Activated naive CD8-positive, alpha-beta T cell (primary cell): Measurements from ENCODE around the gene ELL.

Source experiments
- H3K27ac Mint-ChIP-seq: one replicate; pipeline ENCODE4 v1.8.0; 2021; ENCODE audit warnings: mixed read lengths
- H3K27me3 Mint-ChIP-seq: one replicate; pipeline ENCODE4 v1.8.0; 2021; ENCODE audit warnings: mixed read lengths
- H3K36me3 Mint-ChIP-seq: one replicate; pipeline ENCODE4 v1.8.0; 2021; ENCODE audit warnings: mixed read lengths
- H3K4me1 Mint-ChIP-seq: one replicate; pipeline ENCODE4 v1.8.0; 2021; ENCODE audit warnings: low read depth, mixed read lengths
- H3K4me3 Mint-ChIP-seq: one replicate; pipeline ENCODE4 v1.8.0; 2021; ENCODE audit warnings: mild to moderate bottlenecking, mixed read lengths
- H3K9me3 Mint-ChIP-seq: one replicate; pipeline ENCODE4 v1.8.0; 2021; ENCODE audit warnings: low read depth, mixed read lengths

ELL gene

DNA sequence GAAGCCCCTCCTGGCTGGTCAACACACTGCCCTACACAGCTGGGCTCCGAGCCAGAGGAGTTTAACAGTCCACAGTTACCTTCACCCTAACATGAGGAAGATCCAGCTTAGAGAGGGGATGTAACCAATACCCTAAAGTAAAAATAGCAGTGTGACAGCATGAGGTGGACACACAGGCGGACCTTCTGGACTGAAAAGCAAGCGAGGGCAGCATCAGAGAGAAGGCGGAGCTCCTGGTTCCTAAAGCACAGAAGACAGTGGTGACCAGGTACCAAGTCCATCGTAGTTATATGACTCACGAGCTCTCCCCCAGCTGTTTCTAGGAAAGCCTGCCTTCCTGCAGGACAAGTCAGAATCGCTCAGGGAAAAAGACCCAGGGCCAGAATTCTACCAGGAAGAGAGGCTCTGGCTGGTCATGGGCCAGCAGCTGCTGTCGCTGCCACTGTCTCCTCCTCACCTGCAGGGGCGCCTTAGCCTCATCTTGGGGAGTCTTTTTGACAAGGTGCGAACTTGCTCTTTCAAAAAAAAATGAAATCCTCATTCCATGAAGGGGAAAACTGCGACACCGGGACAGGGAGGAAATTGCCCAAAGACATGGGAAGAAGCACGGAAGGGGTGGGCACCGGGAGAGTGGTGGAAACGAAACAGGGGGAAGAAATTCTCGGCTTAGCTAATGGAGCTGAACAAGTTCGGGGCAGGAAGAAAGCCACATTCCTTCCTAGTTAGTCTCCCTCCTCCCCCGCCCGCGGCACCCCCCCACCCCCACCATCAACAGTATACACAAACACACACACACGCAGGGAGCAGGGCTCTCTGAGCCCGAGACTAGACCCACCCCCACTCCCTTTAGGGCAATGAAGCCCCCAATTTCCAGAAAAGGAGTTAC, 1.7 kb downstream of the ELL start:
- no peaks in the 10 kb centered on the region for H3K36me3 Mint-ChIP-seq
- H3K27ac Mint-ChIP-seq, result peak overlapping the region; percentile 95
- no peaks in the 10 kb centered on the region for H3K9me3 Mint-ChIP-seq
- peak overlapping the region; percentile 99 for H3K4me3 Mint-ChIP-seq
- peaks cover 23% of the 10 kb centered on the region for H3K4me1 Mint-ChIP-seq
- no peaks in the 10 kb centered on the region for H3K27me3 Mint-ChIP-seq

DNA sequence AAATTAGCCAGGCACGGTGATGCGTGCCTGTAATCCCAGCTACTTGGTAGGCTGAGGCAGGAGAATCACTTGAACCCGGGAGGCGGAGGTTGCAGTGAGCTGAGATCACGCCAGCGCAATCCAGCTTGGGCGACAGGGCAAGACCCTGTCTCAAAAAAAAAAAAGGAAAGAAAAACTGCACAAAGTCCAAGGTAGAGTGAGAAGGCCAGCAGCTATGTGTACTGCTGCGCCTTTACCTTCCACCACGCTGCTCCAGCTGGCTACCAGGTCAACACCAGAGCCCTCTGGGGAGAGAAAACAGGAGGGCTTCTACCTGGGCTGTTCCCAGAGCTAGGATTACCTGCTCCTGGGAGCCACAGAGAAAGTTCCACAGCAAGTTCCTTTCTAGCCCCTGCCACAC, 3.2 kb downstream of the ELL start:
- H3K27me3 Mint-ChIP-seq, result no peaks in the 10 kb centered on the region
- H3K27ac Mint-ChIP-seq, result no peak overlapping the region
- peaks cover 31% of the 10 kb centered on the region for H3K4me1 Mint-ChIP-seq
- no peak overlapping the region for H3K4me3 Mint-ChIP-seq
- no peaks in the 10 kb centered on the region for H3K36me3 Mint-ChIP-seq
- H3K9me3 Mint-ChIP-seq, result no peaks in the 10 kb centered on the region

DNA sequence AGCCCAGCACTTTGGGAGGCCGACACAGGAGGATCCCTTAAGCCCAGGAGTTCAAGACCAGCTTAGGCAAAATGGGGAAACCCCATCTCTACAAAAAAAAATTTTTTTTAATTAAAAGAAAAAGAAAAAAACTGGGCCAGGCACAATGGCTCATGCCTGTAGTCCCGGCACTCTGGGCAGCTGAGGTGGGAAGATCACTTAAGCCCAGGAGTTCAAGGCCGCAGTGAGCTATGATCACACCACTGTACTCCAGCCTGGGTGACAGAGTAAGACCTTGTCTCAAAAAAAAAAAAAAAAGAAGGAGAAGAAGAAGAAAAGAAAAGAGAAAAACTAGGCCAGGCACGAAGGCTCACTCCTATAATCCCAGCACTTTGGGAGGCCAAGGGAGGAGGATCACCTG, 4.3 kb downstream of the ELL start:
- Mint-ChIP-seq H3K4me3 (no peak overlapping the region), H3K36me3 (no peaks in the 10 kb centered on the region), H3K27me3 (no peaks in the 10 kb centered on the region), H3K27ac (no peak overlapping the region), H3K9me3 (no peaks in the 10 kb centered on the region), H3K4me1 (peaks cover 33% of the 10 kb centered on the region)

DNA sequence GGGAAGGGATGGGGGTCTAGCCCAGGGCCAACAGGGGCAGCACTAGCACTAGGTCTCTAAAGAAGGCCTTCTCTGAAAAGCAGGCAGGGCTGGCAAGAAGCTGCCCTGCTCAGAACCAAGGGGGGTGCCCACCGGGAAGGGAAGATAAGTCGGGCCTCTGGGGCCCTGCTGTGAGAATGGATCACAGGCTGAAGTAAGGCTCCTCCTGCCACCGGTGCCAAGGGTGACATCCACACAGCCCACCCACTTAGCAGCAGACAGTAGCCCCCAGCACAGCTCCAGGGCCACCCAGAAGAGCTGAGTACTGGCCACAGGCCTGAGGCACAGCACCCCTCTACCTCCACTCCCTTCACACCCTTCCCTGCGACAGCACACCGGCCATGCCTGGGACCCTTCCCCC, 5.9 kb downstream of the ELL start:
- Mint-ChIP-seq H3K9me3 (no peaks in the 10 kb centered on the region), H3K27ac (no peak overlapping the region), H3K27me3 (no peaks in the 10 kb centered on the region), H3K36me3 (no peaks in the 10 kb centered on the region), H3K4me3 (no peak overlapping the region), H3K4me1 (peaks cover 32% of the 10 kb centered on the region)

DNA sequence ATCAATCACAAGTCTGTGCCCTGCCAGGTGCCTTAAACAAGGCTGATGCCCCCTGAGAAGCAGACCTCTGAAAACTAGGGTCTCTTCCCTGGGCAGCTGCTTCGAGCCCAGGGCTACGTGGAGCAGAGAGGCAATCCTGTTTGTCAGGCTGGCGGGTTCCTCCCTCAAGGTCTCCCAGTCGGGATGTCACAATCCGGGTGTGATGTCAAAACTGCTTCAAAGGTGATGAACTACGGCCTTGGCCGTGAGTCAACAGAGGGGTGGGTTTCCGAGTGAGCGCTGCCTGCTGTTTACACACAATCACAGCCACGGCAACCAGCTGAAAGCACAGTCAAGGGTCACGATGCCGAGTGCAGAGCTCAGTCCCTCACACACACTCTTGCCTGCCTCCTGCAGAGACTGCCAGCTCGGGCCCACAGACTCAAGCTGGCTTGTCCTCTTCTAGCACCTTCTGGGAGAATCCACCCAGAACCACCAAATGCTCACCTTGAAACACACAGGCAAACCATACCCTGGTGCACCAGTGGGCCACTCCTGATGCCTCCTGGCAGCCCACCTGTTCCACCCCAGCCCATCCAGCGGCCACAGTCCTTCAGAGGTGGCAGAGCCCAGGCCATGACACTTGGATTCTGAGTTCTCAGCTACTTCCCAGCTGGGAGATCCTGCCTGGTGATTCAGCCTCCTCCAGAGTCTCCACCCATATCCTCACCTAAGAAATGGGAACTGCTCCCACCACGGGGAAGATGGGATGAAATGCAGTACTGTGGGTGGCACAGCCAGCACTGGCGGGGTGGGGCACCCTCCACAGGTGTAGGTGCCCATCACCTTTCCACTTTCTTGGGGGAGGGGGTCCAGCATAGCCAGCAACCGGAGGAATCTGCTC, 6.8 kb downstream of the ELL start:
- no peaks in the 10 kb centered on the region for H3K9me3 Mint-ChIP-seq
- H3K4me1 Mint-ChIP-seq, result peaks cover 34% of the 10 kb centered on the region
- H3K27ac Mint-ChIP-seq, result no peak overlapping the region
- H3K4me3 Mint-ChIP-seq, result no peak overlapping the region
- H3K27me3 Mint-ChIP-seq, result no peaks in the 10 kb centered on the region
- no peaks in the 10 kb centered on the region for H3K36me3 Mint-ChIP-seq

DNA sequence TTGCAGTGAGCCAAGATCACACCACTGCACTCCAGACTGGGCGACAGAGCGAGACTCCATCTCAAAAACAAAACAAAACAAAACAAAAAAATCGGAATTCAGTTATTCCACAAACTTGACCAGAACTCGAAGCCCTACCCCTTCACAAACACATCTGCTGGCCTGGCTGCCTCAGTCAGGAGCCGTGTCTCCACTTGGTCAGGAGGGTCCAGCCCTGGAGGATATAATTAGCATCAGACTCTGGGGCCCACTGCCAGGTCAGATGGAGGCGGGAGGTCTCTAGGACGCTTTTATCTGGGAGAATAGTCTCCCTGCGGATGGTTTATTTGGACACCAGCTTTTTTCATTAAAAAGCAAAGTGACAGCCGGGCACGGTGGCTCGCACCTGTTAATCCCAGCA, 8.0 kb downstream of the ELL start:
- no peak overlapping the region for H3K4me3 Mint-ChIP-seq
- no peaks in the 10 kb centered on the region for H3K9me3 Mint-ChIP-seq
- H3K36me3 Mint-ChIP-seq, result no peaks in the 10 kb centered on the region
- no peak overlapping the region for H3K27ac Mint-ChIP-seq
- peaks cover 32% of the 10 kb centered on the region for H3K4me1 Mint-ChIP-seq
- H3K27me3 Mint-ChIP-seq, result no peaks in the 10 kb centered on the region

DNA sequence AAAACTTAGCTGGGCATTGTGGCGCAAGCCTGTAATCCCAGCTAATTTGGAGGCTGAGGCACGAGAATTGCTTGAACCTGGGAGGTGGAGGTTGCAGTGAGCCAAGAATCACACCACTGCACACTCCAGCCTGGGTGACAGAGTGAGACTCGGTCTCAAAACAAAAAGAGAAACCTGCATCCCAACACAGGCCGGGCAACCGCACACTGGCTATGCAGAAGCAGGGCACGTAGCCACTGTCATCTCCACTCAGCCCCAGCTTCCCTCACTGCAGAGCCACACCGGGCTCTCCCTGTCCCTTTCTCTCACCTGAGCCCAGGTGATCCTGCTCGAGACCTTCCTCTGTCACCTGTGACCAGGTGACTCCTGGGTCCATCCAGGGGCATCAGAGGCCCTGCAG, 11.7 kb downstream of the ELL start:
- no peaks in the 10 kb centered on the region for H3K27me3 Mint-ChIP-seq
- no peak overlapping the region for H3K27ac Mint-ChIP-seq
- no peaks in the 10 kb centered on the region for H3K9me3 Mint-ChIP-seq
- H3K4me3 Mint-ChIP-seq, result no peak overlapping the region
- H3K4me1 Mint-ChIP-seq, result peaks cover 55% of the 10 kb centered on the region
- H3K36me3 Mint-ChIP-seq, result no peaks in the 10 kb centered on the region

DNA sequence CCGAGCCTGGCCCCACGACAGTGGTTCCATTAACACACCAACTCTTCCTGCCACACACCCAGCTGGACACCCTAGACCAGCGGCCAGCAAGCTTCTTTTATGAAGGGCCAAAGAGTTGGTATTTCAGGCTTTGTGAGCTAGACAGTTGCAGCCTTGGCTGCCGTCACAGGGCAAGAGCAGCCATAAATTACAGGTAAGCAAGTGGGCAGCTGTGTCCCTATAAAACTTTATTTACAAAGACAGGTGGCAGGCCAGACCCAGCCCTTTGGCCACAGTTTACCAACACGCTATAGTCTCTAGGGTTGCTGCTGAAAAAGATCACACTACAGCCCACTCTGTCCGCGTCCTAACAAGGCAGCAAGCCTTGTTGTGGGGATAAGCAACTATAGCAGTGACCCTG, 13.3 kb downstream of the ELL start:
- peaks cover 58% of the 10 kb centered on the region for H3K4me1 Mint-ChIP-seq
- H3K36me3 Mint-ChIP-seq, result no peaks in the 10 kb centered on the region
- H3K4me3 Mint-ChIP-seq, result no peak overlapping the region
- H3K9me3 Mint-ChIP-seq, result no peaks in the 10 kb centered on the region
- no peak overlapping the region for H3K27ac Mint-ChIP-seq
- H3K27me3 Mint-ChIP-seq, result no peaks in the 10 kb centered on the region

DNA sequence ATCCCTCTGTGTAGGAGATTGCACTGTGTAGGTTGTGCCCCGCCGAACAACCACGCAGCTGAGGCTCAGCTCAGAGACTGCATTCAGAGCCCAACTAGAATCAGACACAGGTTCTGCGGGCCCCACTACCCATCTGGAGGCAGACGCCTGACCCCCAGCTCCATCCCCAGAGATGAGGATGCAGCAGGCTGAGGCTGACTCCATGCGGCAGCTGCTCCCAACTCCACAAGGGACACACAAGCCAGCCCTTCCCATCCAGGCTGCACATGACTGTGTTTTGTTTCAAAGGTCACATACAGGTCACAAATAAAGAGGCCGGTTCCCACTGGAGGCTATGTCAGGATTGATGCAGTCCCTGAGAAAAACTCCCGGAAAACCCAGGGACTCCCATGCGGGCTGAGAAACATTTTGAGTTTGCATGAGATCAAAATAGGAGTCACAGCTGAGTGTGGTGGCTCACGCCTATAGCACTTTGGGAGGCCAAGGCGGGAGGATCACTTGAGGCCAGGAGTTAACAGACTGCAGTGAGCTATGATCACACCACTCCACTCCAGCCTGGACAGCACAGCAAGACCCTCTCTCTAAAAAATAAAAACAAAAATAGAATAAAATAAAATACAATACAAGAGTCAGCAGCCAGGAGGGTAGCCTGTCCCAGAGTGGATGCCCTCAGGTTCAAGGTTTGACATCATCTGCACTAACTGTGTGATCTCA, 14.0 kb downstream of the ELL start:
- Mint-ChIP-seq H3K36me3 (no peaks in the 10 kb centered on the region), H3K27ac (peak overlapping the region; percentile 87), H3K9me3 (no peaks in the 10 kb centered on the region), H3K4me3 (peak overlapping the region; percentile 63), H3K4me1 (peaks cover 59% of the 10 kb centered on the region), H3K27me3 (no peaks in the 10 kb centered on the region)

DNA sequence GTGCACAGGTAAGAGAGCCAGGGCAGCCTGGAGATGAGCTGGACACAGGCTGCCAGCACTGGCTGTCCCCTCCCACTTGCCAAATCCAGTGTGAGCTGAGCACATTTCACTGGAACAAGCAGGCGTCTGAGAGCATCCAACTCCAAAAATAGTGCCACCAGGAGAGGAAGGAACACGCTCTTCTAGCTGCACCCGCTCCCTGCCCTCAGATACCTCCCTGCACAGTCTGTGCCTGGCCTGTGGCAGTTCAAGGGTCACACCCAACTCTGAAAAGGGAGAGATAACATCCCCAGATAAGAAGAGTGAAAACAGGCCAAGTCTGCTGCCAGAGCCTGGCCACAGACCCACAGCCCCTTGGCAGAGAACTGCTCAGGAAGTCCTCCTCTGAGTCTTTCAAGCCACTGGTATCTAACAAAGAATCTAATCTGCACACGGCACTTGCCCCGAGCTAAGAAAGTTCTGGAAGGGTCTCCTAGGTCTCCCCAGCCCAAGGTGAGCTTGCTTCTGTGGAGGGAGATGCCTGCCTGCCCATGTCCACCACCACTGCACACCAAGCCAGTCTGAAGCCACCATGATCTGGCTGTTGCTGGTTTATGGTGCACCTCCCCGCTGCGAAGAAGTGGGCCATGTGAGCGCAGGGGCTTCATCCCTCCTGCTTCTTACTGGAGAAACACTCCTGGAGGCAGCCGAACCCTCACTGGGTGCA, 14.7 kb downstream of the ELL start:
- H3K9me3 Mint-ChIP-seq, result no peaks in the 10 kb centered on the region
- peak overlapping the region; percentile 63 for H3K4me3 Mint-ChIP-seq
- H3K27me3 Mint-ChIP-seq, result no peaks in the 10 kb centered on the region
- H3K36me3 Mint-ChIP-seq, result no peaks in the 10 kb centered on the region
- H3K4me1 Mint-ChIP-seq, result peaks cover 63% of the 10 kb centered on the region
- H3K27ac Mint-ChIP-seq, result peak overlapping the region; percentile 87

DNA sequence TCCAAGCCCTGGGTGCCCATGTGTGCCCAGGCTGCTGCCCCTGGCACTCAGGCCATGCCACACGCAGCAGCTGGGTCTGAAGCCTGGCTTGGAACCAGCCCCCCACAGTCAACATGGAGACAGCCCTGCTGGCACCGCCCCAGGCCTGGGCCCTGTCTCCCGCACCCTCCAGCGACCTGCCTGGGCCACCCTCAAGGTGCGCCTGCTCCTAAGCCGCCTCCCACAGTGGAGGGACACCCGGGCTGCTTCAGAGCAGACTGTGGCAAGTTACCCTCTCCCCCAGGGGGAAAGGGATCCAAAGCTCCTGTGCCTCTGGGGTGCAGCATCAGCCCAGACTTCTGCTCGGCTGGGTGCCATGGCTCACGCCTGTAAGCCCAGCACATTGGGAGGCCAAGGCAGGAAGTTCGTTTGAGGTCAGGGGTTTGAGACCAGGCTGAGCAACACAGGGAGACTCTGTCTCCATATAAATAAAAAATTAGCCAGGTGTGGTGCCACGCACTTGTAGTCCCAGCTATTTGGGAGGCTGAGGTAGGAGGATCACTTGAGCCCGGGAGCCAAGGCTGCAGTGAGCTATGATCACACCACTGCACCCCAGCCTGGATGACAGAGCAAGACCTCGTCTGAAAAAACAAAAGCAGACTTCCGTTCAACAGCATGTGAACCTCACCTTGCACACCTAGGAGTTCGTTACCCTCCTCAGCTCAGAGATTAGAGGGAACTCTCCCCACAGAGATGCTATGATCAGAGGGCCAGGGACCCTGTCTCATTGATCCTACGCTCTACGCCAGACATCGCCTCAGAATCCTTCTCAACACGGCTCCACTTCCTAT, 15.6 kb downstream of the ELL start:
- peaks cover 65% of the 10 kb centered on the region for H3K4me1 Mint-ChIP-seq
- no peaks in the 10 kb centered on the region for H3K36me3 Mint-ChIP-seq
- H3K27me3 Mint-ChIP-seq, result no peaks in the 10 kb centered on the region
- peak overlapping the region; percentile 63 for H3K4me3 Mint-ChIP-seq
- no peaks in the 10 kb centered on the region for H3K9me3 Mint-ChIP-seq
- peak overlapping the region; percentile 87 for H3K27ac Mint-ChIP-seq

DNA sequence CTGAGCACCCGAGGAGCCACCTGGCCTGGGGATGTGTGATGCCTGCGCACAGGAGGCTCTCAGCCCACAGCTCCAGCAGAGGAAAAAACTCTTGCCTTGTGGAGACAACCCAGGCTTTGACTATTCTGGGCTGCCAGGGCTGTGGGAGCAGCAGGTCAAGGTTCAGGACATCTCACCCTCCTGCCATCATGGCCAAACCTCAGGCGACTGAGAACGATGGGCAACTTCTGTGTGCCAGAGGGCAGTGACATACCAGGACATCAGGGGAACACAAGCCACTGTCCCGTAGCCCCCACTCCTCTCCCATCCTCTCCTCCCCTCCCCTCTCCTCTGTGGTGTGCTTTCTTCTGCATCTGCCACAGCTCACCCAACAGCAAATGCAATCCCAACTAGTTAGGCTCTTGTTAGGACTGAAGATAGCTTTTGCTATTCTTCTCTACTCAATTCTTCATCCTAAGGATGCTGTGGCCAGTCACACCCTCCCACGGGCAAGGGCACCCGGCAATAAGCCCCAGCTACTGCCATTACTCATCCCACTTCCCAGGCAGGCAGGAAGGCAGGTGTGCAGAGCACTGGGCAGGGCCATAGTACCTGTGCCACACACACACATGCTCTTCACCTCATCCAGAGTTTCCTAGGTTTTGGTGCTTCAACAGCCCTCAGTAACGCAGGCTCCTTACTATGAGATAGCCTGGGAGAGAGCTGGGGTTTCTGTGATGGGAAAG, 16.8 kb downstream of the ELL start:
- Mint-ChIP-seq H3K27me3 (no peaks in the 10 kb centered on the region), H3K4me3 (no peak overlapping the region), H3K36me3 (no peaks in the 10 kb centered on the region), H3K9me3 (no peaks in the 10 kb centered on the region), H3K4me1 (peaks cover 71% of the 10 kb centered on the region), H3K27ac (peak overlapping the region; percentile 70)
